Medulla oblongata (tissue), 1 donor: ENCODE data around the gene CGNL1.

ENCODE experiments used
- DNase-seq: peaks from one replicate; pipeline ENCODE4 v3.0.0-alpha.2; 2015; ENCODE audit errors: extremely low spot score

The CGNL1 gene

DNA sequence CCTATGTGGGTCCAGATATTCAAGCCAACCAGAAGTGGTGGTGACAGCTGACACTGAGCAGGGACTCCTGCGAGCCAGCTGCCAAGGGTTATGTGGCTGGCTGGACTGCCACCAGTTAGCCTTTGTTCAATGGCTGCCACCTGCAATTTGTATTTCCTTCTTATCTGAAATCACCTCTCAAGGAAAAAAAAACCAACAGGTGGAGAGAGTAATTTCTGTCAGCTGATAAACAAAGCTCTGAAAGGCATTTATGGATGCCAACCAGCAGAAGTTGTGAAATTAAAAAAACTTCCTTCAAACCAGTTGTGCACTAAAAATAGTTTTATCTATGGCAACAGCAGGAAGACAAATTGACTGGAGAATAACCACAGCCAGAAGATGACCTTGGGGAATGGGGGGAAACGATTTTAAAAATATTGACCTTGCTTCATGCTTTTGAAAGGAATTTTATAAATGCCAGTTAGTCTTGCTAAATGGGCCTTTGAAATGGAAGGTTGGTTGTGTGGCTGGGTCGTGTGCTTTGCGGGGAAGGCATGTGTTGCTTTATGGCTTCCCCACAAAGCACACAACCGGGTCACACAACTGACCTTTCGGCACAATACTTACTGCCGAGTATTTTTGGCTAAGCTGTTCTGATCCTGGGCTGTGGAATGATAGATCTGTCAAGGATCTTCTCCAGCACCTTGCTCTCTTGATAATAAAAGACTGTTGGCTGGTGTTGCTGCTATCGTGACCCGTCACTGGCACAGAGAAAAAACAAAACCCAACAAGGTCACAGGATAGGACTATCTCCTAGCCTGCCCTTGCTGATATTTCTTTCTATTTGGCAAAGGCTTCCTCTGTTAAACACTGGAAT, 218.9 kb downstream of the CGNL1 start:
- no peak for DNase-seq

DNA sequence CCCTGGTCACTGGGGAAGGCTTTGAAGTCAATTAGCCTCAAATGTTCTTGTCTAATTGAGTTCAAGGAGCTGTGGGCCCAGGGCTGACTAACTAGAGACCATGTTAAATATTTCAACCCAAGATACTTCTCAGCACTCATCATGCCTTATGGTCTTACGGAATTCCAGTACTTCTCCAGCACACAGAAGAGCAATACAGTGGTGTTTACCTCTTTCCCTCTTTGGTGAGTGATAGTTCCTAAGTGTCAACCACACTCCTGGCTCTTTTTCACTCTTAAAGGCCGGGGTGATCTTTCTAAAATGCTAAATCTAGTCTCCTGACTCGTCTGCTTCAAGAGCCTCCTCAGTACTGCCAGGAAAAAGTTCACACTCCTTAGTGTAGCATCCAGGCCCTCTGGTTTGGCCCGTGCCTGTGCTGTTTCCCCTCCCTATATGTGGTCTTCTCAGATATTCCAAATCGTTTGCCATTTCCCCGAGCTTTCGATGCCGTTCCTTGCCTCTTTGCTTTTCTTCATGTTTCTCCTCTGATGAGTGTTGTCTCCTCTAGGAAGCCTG, 220.1 kb downstream of the CGNL1 start:
- no peak for DNase-seq

DNA sequence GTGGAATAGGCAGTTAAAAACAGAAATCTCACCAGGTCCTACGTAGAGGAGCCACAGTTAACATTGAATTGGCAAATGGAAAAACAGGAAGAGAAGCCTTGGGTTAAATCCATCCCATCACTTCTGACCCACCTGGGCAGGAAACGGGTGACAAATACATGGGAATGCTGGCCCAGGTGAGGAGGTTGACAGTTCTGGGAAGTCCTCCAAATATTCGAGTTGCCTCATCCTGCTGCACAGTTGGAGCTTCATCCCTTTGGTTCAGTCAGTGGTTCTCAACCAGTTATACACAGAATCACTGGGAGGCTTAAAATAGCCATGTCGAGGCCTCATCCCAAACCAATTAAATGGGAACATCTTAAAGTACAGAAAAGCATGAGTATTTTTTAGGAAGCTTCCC, 220.7 kb downstream of the CGNL1 start:
- DNase-seq = no peak

DNA sequence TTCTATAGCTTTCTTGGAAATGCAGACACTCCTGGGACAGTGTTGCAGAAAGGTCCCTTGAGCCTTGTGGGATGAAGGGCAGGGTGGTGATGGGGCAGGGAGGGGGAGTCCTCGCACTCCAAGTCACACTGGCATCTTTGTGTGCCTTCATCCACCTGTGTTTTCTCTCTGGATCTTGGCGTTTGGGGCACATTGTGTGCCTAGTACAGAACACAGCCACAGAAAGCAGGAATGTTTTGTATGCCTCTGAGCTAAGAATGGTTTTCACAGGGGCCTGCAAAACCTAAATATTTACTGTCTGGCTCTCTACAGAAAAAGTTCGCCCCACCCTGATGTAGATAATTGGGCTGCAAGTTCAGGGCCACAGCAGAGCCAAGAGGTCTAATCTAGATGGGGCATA, 221.1 kb downstream of the CGNL1 start:
- DNase-seq = no peak

DNA sequence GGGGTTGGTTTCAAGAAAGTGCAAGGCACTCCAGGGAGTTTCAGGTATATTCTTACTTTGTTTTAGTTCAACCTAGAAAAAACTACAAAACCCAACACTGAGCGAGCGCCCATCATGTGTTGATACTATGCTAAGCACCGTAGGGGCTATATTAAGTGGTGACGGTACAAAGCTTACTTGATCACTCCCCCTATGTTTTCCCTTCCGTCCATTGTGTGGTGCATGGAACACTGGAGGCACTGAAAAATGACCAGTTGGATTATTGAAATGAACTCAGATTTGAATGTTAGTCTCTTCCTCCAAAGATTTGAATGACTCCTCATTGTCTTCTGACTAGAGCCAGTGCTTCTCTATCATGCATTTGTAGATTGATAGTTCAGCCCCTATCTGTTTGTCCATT, 222.0 kb downstream of the CGNL1 start:
- DNase-seq = no peak

DNA sequence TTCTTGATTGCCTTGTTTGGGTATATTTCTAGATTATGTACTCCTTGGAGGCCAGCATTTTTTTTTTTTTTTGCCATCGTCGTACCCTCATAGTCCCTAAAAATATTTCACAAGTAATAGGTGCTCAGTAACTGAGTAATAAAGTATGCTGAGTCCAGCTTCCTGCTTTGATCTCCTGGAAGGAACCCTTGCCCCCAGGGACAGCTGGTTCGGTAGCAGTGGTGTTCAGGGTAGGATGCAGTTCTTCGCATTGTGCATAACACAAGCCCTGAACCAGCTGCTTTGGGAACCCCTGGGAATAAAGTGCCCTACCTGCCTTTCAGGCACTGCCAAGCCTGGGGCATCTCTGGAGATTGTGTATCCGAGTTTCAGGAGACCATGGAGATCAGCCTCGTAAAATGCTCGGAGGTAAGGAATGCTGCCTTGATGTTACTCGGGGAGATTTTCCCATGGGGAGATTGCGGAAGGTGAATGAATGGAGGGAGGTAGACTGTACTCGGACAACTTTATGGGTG, 223.0 kb downstream of the CGNL1 start:
- DNase-seq = no peak

DNA sequence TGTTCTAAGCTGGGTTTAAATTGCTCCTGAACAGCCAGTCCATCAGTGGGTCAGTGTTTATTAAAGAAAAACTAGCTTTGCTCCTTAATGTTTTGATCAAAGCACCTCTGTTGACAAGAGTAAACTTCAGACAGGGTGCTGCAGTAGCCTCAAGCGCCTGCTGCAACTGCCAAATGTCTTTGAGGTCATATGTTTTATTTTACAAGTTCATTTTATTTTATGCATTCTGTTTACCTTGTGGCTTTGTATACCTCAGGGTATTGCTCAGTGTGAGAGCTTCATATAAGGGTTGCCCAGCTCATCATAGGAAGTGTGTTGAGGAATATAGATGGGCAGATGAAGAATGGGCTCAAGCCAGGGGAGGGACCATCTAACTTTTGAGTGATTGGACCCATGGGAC, 223.9 kb downstream of the CGNL1 start:
- no peak for DNase-seq
